CD14-positive monocyte (primary cell): ENCODE measurements around the gene FHOD3. TPM values are rescaled to one million over a fixed set of nuclear protein-coding genes. Genes with fewer than 3 reads are reported as not detected.

Source experiments
- DNase-seq, 3 donors: peaks; one replicate each; pipeline ENCODE4 v3.0.0-alpha.2; 2011 to 2022
- H2AFZ ChIP-seq: 2 replicates; pipeline ENCODE4 v1.6.0; 2012; ENCODE audit warnings: mild to moderate bottlenecking, low read depth, low read length, inconsistent platforms; ENCODE audit not compliant: insufficient read depth, poor library complexity, severe bottlenecking
- H3K27ac ChIP-seq, 2 donors: 1 replicate in 1 of 2; 2 replicates in 1 of 2; pipeline ENCODE4 v1.5.1; 2012 to 2013; ENCODE audit warnings: low read length in 2 of 2, control low read depth in 1 of 2, inconsistent platforms in 1 of 2, low read depth in 1 of 2, mild to moderate bottlenecking in 1 of 2
- H3K27me3 ChIP-seq, 2 donors: one replicate each; pipeline versions ENCODE4 v1.6.0 to v1.6.1; 2011 to 2013; ENCODE audit warnings: low read length in 2 of 2; ENCODE audit not compliant: control insufficient read depth in 2 of 2, insufficient read depth in 2 of 2
- H3K36me3 ChIP-seq, 2 donors: replicated peaks in 1 of 2; 1 replicate in 1 of 2; 2 replicates in 1 of 2; pipeline versions ENCODE4 v1.5.1 to v1.6.1; 2012 to 2013; ENCODE audit warnings: low read length in 2 of 2, control low read depth in 1 of 2, inconsistent platforms in 1 of 2, mild to moderate bottlenecking in 1 of 2; ENCODE audit not compliant: insufficient read depth in 2 of 2, control insufficient read depth in 1 of 2
- H3K4me1 ChIP-seq, 2 donors: 1 replicate in 1 of 2; 2 replicates in 1 of 2; pipeline versions ENCODE4 v1.5.1 to v1.6.1; 2012 to 2013; ENCODE audit warnings: low read length in 2 of 2, control low read depth in 1 of 2, inconsistent platforms in 1 of 2, mild to moderate bottlenecking in 1 of 2, moderate library complexity in 1 of 2; ENCODE audit not compliant: insufficient read depth in 2 of 2, control insufficient read depth in 1 of 2
- H3K4me2 ChIP-seq: replicated peaks from 2 replicates; pipeline ENCODE3; 2012; ENCODE audit warnings: low read length, moderate library complexity, mild to moderate bottlenecking; ENCODE audit not compliant: poor library complexity, severe bottlenecking; ENCODE audit errors: extremely low read depth
- H3K4me3 ChIP-seq, 3 experiments: fragments of 200-600 bp in 1 of 3; sonication (generic) in 1 of 3; replicated peaks in 1 of 3; 1 replicate in 2 of 3; 2 replicates in 1 of 3; pipeline ENCODE4 v1.5.1; 2011 to 2013; ENCODE audit warnings: low read length in 3 of 3, mild to moderate bottlenecking in 3 of 3, control low read depth in 2 of 3, low read depth in 2 of 3, inconsistent platforms in 1 of 3, moderate library complexity in 1 of 3
- H3K79me2 ChIP-seq: 2 replicates; pipeline ENCODE4 v1.6.0; 2012; ENCODE audit warnings: mild to moderate bottlenecking, control low read depth, inconsistent platforms, low read length, moderate library complexity; ENCODE audit not compliant: insufficient read depth
- H3K9ac ChIP-seq: 2 replicates; pipeline ENCODE4 v1.6.0; 2017; ENCODE audit warnings: low read length, mild to moderate bottlenecking; ENCODE audit not compliant: insufficient read depth, poor library complexity, severe bottlenecking
- H3K9me3 ChIP-seq, 2 donors: replicated peaks in 1 of 2; 1 replicate in 1 of 2; 2 replicates in 1 of 2; pipeline versions ENCODE4 v1.5.1 to v1.6.1; 2012 to 2013; ENCODE audit warnings: low read length in 2 of 2, control low read depth in 1 of 2; ENCODE audit not compliant: control insufficient read depth in 1 of 2, insufficient read depth in 1 of 2
- H4K20me1 ChIP-seq: 2 replicates; pipeline ENCODE4 v1.6.0; 2012; ENCODE audit warnings: mild to moderate bottlenecking, low read length, control low read depth, moderate library complexity; ENCODE audit not compliant: insufficient read depth
- H3K27ac Mint-ChIP-seq, 7 donors: one replicate each; pipeline ENCODE4 v1.8.0; 2020; ENCODE audit warnings: mild to moderate bottlenecking in 7 of 7, mixed read lengths in 7 of 7, moderate library complexity in 6 of 7, inconsistent platforms in 2 of 7
- H3K27me3 Mint-ChIP-seq, 3 donors: one replicate each; pipeline ENCODE4 v1.8.0; 2021 to 2022; ENCODE audit warnings: low read depth in 3 of 3, mild to moderate bottlenecking in 3 of 3, mixed read lengths in 3 of 3, moderate library complexity in 3 of 3, inconsistent platforms in 1 of 3
- H3K36me3 Mint-ChIP-seq, 2 donors: one replicate each; pipeline ENCODE4 v1.8.0; 2020; ENCODE audit warnings: mixed read lengths in 2 of 2, inconsistent platforms in 1 of 2, mild to moderate bottlenecking in 1 of 2
- H3K4me1 Mint-ChIP-seq: one replicate; pipeline ENCODE4 v1.8.0; 2020; ENCODE audit warnings: mild to moderate bottlenecking, mixed read lengths
- H3K4me3 Mint-ChIP-seq, 2 donors: one replicate each; pipeline ENCODE4 v1.8.0; 2020; ENCODE audit warnings: mild to moderate bottlenecking in 2 of 2, mixed read lengths in 2 of 2, moderate library complexity in 1 of 2
- H3K9me3 Mint-ChIP-seq, 7 donors: one replicate each; pipeline ENCODE4 v1.8.0; 2020 to 2022; ENCODE audit warnings: mixed read lengths in 7 of 7, mild to moderate bottlenecking in 6 of 7, moderate library complexity in 6 of 7, inconsistent platforms in 2 of 7
- CTCF ChIP-seq: fragments of 200-600 bp; IDR thresholded peaks from one replicate; pipeline ENCODE4 v1.8.0; 2022; ENCODE audit warnings: antibody characterized with exemption, mild to moderate bottlenecking
- WGBS: methylation state at CpG from one replicate; pipeline ENCODE4 v1.1.5; 2013; ENCODE audit warnings: missing lambda C conversion rate; ENCODE audit not compliant: insufficient coverage; 5-methylcytosine and 5-hydroxymethylcytosine counted together
- intact Hi-C, 2 donors: fragments of 100-400 bp; cut with micrococcal nuclease; formaldehyde crosslinking; loops; one replicate each; pipeline versions ENCODE4 v1.15.0 to v1.15.1; 2023
- polyA plus RNA-seq, 3 donors: library from polyadenylated mRNA; depleted of rRNA in 1 of 3; unstranded in 2 of 3; stranded (reverse) in 1 of 3; fragments of 300-500 nt in 2 of 3; fragments of >200 nt in 1 of 3; fragmentation: Illumina TruSeq in 2 of 3; gene quantifications; 1 replicate in 2 of 3; 2 replicates in 1 of 3; pipeline ENCODE4 v1.2.3, GENCODE V29; 2012 to 2021

FHOD3 gene
- polyA plus RNA-seq, 3 donors = not detected

- Histone ChIP-seq H3K36me3 (no peaks in the 10 kb centered on the region), H4K20me1 (no peaks in the 10 kb centered on the region), H3K79me2 (no peaks in the 10 kb centered on the region), H2AFZ (no peak overlapping the region), H3K4me1 (no peaks in the 10 kb centered on the region), H3K9ac (no peak overlapping the region), H3K4me2 (no peak overlapping the region), H3K9me3 (peaks cover 0 to 2% of the 10 kb centered on the region in 2 donors), H3K4me3 (no peak overlapping the region), H3K27ac (no peak overlapping the region), H3K27me3 (no peaks in the 10 kb centered on the region)
- peaks cover 0 to 3% (median 0%) of the 10 kb centered on the region in 3 donors for H3K27me3 Mint-ChIP-seq
- WGBS = 89% methylated on average over 1 of the region's 2 CpGs
- peaks cover 0 to 12% (median 4%) of the 10 kb centered on the region in 7 donors for H3K9me3 Mint-ChIP-seq
- no peaks in the 10 kb centered on the region for H3K4me1 Mint-ChIP-seq
- H3K27ac Mint-ChIP-seq = no peak overlapping the region
- no peaks in the 10 kb centered on the region for H3K36me3 Mint-ChIP-seq
- DNase-seq = no peak
- no peak overlapping the region for H3K4me3 Mint-ChIP-seq
- TF ChIP-seq CTCF = no peak
- intact Hi-C loops = no loop called here
These were observed 190.6 kb downstream of the FHOD3 start for GRCh38 chr18:36488131-36488530.

- no peaks in the 10 kb centered on the region for H3K9me3 ChIP-seq
These were observed 193.4 kb downstream of the FHOD3 start for GRCh38 chr18:36490897-36491296.

More at GRCh38 chr18:36490897-36491296, 193.4 kb downstream of the FHOD3 start:
- H3K27ac Mint-ChIP-seq = no peak overlapping the region
- WGBS = 75% methylated on average over 1 of the region's 4 CpGs
- H3K79me2 ChIP-seq = no peaks in the 10 kb centered on the region
- H3K4me3 Mint-ChIP-seq = no peak overlapping the region
- H3K36me3 Mint-ChIP-seq = no peaks in the 10 kb centered on the region
- H2AFZ ChIP-seq = no peak overlapping the region
- no peak overlapping the region for H3K27ac ChIP-seq
- H3K9ac ChIP-seq = no peak overlapping the region
- peaks cover 0 to 3% (median 0%) of the 10 kb centered on the region in 3 donors for H3K27me3 Mint-ChIP-seq
- no peaks in the 10 kb centered on the region for H3K4me1 ChIP-seq
- no peaks in the 10 kb centered on the region for H4K20me1 ChIP-seq
- no peak for DNase-seq
- no peaks in the 10 kb centered on the region for H3K4me1 Mint-ChIP-seq
- no peak overlapping the region for H3K4me2 ChIP-seq
- H3K4me3 ChIP-seq = no peak overlapping the region
- no peaks in the 10 kb centered on the region for H3K27me3 ChIP-seq
- no peak for TF ChIP-seq CTCF
- H3K9me3 Mint-ChIP-seq = peaks cover 0 to 4% (median 4%) of the 10 kb centered on the region in 7 donors
- no peaks in the 10 kb centered on the region for H3K36me3 ChIP-seq
- intact Hi-C loops = no loop called here
